Inflammatory macrophage treated with lipopolysaccharide for 4 hours (primary cell): ENCODE data around the gene CAMP.
A peak's percentile ranks its signal among the peaks of the same experiment; 100 is the strongest.
"Not testable (repeated sequence)": the region's sequence is repeated elsewhere in the genome, so short reads cannot be mapped to it uniquely, and the experiment has no call there.

Experiments used
- DNase-seq: peaks from one replicate; pipeline ENCODE4 v3.0.0-alpha.2; 2020

Gene CAMP, protein sequence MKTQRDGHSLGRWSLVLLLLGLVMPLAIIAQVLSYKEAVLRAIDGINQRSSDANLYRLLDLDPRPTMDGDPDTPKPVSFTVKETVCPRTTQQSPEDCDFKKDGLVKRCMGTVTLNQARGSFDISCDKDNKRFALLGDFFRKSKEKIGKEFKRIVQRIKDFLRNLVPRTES

DNA sequence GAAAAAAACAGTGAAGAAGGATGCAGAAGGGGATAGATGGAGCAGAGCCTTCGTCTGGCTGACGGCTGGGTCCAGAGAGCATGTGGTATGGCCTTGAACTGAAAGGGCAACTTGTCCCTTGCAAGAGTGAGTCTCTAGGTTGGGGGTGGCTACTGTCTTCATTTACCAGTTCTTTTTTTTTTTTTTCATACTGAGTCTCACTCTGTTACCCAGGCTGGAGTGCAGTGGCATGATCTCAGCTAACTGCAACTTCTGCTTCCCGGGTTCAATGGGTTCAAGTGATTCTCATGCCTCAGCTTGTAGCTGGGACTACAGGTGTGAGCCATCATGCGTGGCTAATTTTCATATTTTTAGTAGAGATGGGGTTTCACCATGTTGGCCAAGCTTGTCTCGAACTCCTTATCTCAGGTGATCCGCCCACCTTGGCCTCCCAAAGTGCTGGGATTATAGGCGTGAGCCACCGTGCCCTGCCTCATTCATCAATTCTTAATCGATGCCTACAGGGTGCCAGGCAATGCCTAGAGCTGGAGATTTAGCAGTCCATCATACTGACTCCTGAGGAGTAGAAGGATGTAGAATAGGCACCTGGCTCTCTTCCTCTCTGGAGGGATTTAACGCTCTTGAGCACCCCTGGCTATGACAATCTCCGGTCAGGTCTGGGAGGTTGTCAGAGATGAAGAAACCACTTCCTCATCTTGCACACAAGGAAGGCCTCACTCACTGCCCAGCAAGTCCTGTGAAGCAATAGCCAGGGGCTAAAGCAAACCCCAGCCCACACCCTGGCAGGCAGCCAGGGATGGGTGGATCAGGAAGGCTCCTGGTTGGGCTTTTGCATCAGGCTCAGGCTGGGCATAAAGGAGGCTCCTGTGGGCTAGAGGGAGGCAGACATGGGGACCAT, at the start of gene CAMP:
Gene CAMP, plus strand, starts transcription at position 880 of the 898 bp plus-strand sequence. Its CDS starts 17 bp downstream, at position 897.
- peak; percentile 96 for DNase-seq

DNA sequence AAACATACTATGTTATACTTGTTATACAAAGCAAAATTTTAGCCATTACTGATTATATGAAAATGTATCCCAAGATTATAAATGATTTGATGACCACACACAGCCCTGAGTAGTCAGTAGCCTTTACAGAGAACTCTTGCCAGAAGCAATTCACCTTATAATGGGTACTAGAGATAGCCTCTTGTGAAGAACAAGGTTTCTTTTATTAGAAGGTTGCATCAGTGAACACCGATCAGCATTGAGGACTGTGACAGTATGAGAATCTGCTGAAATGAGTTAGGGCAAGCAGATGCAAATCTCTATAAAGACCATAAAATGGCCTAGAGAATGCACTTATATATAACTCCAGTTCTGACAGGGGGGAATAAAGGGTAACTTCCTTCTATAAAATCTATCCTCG, 45.2 kb upstream of the CAMP start:
- DNase-seq, result no peak

DNA sequence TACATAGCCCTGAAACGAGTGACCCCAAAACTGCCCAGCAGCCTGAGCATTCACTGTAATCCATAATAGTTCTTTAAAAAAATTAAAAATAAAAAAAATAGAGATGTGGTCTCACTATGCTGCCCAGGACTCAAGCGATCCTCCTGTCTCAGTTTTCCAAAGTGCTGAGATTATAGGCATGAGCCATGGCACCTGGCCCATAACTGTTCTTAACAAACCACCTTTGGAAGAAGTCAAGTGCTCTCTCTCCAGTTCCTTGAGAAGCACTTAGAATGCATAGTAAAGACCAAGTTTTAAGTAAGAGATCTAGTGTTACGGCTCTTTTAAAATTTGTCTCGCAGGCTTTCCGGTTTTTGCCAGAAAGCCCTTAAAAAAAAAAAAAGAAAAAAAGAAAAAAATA, 43.3 kb upstream of the CAMP start:
- no peak for DNase-seq

DNA sequence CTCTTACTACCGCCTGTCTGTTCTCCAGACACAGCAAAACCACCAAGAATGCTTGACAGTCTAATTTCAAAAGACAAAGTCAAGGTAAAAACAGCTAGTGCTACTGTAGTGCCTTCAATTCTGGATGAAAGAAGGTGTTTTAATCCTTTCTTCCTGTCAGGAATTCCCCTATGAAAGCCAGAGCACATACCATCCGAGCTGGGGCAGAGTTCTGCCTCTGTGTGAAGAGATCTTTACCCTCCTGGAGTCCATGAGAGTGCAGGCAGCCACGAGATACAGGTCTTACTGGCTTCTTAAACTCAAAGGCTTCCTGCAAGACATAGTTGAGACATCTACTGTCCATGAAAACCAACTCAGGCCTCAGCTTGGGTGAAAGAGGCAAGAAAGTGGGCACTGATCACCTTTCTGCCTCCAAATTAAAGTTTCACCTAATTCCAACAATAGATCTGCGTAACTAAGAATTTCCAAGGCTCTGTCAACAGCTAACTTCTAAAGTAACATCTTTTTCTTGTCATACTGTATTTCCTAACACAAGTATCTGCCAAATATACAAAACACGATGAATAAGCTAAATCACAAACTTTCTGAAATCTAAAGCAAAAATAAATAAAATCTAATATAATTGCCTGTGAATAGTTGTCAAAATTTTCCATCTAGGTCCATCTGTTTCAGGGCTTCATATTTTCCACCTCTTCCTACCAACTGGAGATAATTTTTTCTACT, 42.6 kb upstream of the CAMP start:
- DNase-seq, result no peak

DNA sequence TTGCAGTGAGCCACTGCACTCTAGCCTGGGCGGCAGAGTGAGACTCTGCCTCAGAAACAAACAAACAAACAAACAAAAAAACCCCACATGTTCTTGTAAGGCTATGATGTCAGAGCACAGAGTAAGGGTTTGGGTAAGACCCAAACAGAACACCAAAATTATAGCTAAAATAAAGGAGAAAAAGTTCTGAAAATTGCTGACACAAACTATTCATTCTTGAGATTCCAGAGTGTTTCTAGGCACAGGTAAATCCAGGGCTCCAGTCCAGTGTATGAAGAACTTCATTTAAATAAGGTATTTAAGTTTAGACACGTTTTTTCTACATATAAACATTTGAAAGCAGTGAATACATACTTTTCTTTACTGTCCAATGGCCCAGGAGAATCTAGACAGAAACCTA, 39.0 kb upstream of the CAMP start:
- DNase-seq, result no peak

DNA sequence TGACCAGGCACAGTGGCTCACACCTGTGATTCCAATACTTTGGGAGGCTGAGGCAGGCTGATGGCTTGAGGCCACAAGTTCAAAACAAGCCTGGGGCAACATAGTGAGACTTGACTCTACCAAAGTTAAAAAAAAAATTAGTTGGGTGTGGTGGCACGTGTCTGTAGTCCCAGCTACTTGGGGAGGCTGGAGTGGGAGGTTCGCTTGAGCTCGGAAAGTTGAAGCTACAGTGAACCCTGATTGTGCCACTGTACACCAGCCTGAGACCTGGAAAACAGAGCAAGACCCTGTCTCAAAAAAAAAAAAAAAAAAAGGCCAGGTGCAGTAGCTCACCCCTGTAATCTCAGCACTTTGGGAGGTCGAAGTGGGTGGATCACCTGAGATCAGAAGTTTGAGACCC, 38.2 kb upstream of the CAMP start:
- DNase-seq, result no peak

DNA sequence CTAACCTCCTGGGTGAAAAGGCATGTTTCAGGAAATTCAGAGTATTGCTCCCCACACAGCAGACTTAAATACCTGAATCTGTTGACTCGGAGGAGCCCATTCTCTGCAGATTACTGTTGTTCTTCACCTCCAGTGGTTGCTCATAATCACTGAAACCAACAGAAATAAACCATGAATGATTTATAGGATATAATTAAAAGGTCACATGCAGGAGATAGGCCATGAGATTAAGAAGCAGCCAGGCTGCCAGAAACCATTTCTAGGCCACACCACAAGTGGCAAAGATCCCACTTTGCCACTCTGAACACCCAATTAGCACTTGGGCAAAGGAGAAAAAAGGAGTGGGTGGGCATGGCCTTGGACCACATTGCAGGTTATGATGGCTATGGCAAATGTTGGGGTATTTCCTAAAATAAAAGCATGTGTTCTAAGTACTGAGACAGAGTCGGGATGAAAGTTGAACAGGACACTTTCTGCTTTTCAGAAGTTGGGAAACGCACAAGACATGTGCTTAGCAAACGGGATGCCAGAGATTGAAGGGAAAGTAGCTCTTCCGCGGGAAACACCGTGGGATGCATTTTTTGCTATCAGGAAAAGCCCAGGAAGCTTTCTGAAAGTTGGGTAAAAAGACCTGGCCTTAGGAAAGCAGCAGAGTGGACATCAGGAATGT, 36.5 kb upstream of the CAMP start:
- DNase-seq, result no peak

DNA sequence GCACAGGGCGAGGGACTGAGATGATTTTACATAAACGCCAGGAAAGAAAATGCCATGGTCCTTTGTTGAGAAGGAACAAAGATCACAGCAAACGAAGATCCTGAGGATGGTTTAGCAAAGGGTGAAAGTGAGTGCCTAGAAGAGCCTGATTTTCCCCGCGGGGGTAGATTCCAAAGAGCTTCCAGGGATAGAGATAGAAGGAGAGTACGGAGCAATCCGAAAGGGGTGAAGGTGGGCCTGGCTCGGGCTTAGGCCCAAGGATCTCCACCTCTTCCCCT, 36.1 kb upstream of the CAMP start:
- DNase-seq, result no peak

DNA sequence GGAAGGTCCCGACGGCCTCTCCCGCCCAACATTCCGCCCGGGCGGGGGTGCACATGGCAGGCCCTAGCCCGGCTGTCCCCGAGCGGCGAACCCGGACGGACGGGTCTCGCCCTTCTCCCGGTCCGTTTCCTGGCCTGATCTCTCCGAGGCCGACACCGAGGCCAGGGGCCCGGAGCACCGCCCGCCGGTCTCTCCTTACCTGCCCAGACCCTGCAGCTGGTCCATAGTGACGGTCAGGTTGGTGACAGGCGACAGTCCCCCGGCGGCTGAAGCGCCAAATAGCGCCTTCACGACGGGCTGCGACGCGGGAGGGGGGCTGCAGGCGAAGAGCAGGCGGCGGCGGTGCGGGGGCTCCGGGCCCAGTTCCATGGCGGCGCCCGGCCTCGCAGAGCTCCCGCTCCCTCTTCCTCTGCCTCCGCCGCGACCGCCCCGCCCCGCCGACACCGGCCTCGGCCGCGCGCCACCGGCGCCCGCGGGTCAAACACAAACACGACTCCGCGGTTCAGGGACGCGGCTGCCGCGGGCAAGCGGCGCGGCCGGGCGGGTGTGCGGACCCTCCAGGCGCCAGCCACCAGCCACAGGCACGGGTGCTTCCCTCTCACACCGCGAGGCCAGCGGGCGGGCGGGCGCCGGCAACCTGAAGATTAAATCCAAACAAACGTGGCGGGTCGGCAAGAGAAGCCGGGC, 35.6 kb upstream of the CAMP start:
- peak; percentile 23 for DNase-seq

DNA sequence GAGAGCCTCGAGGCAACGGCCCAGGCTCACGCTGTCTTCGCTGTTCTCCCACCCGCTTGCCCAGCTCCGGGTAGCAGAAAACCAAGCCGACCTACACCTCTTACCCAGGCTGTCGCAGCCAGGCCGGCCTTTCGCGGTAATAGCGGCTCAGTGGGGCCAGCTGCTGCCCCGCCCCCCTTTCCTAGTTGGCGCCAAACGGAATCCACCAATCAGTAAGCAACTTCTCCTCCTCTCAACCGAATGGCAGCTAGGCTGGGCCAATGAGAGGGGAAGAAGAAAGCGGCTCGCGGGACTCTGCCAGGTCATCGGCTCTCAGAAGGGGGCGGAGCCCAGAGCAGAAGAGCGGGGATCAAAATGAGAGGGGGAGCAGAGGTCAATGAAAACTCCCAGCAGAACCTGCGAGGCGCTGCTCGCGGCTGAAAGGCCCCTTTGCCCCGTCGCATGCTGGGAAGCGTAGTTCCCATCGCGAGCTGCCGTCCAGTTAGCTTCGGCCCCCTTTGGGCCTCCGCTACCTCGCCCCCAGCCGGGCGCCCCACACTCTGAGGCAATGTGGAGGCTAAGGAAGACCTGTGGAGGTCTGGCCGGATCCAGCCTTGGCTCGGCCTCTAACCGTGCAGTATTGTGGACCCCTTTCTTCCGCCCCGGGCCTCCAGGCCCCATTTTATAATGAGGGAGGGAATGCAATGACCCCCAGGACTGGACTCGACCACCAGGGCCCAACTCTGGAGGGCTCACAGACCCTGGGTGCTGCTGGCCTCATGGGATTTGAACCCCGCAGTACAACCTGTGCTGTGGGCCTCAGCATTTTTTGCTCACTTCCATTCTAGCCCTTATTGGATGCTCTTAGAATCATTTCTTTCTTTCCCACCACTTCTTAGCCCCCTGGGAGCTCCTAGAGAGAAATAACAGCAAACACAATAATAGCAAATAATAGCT, 34.8 kb upstream of the CAMP start, which contains the start of gene CDC25A:
Gene CDC25A, minus strand, starts transcription at position 152 of the 936 bp plus-strand sequence. CDS start 470 bp downstream, outside the sequence.
- peak; percentile 98 for DNase-seq

DNA sequence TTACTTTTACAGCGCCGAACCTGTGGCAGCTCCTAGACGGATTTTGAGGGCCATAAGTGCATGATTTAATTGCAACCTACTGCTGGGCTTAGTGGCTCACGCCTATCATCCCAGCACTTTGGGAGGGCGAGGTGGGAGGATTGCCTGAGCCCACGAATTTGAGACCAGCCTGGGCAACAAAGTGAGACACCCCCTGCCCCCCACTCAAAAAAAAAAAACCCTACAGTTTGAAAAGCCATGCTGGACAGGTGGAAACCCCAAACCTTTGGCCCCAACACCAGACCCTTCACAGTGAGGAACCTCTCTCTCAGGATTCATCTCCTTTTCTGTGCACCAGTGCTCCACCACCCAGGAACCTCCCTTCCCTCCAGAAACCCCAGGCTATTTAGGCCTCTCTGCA, 34.0 kb upstream of the CAMP start:
- DNase-seq, result no peak

DNA sequence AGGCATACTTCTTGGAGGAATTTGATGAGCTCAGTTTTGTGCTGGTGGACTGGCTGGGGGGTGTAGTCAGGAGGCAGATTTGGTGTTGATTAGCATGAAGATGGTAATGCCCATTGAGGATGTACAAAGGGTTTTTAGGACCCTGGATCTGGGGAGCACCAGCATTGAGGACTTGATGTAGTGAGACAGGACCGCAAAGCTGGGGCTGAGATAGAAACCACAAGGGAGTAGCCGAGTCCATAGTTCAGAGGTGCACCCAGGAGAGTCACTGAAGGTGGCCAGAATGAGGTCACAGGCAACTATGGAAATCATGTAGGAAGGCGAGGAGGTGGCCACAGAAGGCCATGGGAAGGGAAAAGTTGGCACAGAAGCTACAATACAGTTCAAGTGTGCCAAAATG, 32.4 kb upstream of the CAMP start:
- no peak for DNase-seq

DNA sequence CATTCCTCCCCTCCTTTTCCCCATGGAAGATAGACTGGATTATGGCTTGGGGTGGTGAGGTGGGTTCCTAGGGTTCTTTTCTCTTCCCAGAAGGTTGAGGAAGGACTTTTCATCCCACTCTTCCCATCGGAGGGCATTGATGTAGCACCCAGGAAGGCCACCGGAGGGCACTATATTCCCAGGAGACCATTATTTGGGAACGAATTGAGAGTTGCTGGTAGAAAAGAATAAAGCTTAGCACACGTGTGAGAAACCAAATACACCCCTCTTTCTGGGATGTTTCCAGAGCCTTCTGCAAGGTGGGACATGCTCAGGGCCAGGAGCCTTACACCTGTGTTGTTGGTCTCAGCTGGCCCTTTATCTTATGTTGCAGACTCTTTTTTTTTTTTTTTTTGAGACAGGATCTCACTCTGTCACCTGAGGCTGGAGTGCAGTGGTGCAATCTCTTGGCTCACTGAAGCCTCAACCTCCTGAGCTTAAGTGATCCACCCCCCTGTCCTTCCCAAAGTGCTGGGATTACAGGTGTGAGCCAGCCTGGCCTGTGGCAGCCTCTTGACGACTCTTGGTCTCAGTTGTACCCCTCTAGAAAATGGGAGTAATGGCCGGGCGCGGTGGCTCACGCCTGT, 28.7 kb upstream of the CAMP start:
- DNase-seq, result peak; percentile 52

DNA sequence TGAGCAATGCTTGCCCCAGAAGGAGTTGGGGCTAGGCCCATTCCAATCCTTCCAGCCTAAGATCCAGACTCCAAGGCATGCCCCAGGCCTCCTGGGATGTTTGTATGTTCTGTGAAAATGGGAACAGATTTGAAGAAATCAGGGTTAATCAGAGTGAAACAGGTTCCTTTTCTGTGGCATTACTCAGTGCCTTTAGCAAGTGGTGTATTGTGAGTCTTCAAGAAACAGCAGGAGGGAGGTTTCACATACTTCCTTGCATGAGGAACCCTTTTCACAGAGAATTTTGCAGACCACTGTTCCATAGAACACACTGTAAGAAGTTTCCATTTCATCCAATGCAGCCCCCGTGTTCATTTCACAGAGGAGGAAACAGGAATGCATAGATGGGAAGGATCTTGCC, 26.7 kb upstream of the CAMP start:
- peak; percentile 60 for DNase-seq

DNA sequence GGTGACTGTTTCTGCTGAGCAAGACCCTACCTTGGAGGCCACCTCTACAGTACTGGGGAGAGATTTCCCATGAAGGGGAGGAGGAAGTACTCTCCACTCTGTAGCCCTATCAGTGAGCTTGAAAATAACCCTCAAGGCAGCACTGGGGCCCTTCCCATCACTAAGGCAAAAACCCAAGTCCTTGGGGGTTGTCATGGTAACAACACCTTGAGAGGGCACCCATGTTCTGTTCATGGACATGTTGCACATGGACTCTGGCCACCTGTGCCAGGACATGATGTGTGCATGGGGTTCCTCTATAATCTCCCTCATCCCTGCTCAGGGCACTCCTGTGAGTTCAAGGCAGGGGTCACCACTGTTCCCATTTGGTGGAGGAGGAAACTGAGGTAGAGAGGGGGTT, 24.2 kb upstream of the CAMP start:
- DNase-seq, result no peak

DNA sequence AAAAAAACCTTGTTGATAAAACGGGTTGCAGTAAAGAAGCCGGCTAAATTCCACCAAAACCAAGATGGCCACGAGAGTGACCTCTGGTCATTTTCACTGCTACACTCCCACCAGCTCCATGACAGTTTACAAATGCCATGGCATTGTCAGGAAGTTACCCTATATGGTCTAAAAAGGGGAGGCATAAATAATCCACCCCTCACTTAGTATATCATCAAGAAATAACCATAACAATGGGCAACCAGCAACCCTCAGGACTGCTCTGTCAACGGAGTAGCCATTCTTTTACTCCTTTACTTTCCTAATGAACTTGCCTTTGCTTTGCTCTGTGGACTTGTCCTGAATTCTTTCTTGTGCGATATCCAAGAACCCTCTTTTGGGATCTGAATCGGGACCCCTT, 20.7 kb upstream of the CAMP start:
- no peak for DNase-seq

DNA sequence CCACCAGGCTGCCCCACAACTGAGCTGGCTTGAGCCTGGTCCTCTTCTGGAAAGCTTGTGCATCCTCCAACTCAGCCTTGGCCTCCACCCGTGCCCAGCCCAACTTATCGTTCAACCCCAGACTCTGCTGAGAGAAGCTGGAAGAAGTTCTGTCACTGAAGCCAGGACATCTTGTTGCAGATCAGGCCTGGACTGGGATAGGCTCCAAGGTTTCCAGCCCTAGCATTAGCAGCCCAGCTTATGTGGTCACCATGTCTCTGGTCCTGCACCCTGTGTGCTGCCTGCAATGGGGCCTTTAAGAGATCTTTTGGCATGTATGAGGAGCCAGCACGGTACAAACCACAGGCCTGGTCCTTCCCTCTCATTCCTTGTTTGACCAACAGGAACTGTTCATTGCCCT, 15.2 kb upstream of the CAMP start:
- no peak for DNase-seq

DNA sequence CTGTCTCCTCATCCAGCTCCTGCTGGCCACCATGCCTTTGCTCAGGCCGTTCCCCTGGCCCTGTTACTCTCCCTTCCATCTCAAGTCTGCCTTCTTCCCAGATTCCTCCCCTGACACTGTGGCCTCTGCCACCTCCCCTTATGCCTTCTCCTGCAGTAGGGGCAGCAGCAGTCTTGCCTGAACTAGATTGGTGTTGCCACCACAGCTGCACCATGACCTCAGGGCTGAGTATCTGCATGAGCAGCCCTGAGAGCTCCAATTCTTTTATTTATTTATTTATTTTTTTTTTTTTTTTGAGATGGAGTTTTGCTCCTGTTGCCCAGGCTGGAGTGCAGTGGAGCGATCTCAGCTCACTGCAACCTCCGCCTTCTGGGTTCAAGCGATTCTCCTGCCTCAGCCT, 13.8 kb upstream of the CAMP start:
- DNase-seq, result no peak

DNA sequence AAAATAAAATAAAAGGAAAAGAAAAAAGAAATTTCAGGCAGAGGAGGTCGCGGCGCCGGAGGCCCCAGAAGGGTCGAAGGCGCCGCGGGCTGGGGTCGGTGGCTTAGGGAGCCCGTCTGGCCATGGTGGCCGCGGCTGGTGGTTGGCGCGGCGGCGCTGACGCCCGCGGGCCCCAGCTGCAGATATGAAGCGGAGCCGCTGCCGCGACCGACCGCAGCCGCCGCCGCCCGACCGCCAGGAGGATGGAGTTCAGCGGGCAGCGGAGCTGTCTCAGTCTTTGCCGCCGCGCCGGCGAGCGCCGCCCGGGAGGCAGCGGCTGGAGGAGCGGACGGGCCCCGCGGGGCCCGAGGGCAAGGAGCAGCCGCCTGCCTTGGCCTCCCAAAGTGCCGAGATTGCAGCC, 12.8 kb upstream of the CAMP start:
- DNase-seq, result not testable (repeated sequence)

DNA sequence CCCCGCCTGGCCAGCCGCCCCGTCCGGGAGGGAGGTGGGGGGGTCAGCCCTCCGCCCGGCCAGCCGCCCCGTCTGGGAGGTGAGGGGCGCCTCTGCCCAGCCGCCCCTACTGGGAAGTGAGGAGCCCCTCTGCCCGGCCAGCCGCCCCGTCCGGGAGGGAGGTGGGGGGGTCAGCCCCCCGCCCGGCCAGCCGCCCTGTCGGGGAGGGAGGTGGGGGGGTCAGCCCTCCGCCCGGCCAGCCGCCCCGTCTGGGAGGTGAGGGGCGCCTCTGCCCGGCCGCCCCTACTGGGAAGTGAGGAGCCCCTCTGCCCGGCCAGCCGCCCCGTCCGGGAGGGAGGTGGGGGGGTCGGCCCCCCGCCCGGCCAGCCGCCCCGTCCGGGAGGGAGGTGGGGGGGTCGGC, 11.5 kb upstream of the CAMP start:
- not testable (repeated sequence) for DNase-seq

DNA sequence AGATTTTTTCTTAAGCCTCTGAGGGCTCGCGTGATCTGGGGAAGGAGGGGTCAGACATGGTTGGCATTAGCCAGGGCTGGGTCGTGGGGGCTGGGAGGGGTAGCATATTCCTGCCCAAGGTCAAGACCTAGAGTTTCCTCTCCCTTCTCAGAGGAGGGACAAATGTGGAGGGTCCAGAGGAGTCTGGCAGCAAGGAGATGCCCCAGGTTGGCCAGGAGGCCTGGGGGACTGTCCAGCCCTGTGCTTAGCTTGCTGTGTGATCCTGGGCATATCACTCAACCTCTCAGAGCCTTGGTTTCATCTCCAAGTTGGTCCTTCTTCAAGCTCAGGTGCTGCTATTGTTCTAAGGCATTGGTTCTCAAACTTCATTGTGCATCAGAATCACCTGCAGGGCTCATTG, 9.1 kb upstream of the CAMP start:
- DNase-seq, result no peak
